ENCODE results near the gene COL26A1.

The COL26A1 gene

DNA sequence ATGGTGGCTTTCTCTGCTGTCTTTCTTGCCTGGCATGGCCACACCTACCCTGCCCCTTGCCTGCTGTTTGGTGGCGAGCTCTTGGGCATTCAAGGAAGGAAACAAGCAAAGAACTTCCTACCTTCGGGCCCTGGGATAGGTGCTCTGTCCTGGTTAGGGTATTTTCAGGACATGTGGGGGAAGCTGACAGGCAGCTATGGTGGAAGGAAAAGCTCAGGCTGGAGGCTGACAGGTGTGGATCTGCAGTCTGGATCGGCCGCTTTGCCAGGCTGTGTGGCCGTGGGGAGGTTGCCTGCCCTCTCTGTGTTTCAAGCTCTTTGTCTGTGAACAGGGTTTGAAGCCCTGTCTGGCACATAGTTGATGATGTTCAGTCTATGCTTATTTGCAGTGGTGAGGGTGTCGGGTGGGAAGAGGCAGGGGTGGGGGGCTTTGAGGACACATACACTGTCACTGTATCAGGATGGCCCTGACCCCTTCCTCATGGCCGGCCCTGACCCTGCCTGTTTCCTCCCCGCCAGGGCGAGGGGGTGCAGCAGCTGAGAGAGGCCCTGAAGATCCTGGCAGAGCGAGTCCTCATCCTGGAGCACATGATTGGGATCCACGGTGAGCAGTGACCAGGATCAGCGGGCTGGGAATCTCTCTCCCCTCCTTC, 192.7 kb downstream of the COL26A1 start:
- peak in 1 of 2 donors; percentile 43 for DNase-seq
- H3K4me1 ChIP-seq: no peaks in the 10 kb centered on the region
- H3K36me3 ChIP-seq: no peaks in the 10 kb centered on the region
- peaks cover 0 to 24% of the 10 kb centered on the region in 2 donors for H3K27me3 ChIP-seq
- TF ChIP-seq, protein P1, sequence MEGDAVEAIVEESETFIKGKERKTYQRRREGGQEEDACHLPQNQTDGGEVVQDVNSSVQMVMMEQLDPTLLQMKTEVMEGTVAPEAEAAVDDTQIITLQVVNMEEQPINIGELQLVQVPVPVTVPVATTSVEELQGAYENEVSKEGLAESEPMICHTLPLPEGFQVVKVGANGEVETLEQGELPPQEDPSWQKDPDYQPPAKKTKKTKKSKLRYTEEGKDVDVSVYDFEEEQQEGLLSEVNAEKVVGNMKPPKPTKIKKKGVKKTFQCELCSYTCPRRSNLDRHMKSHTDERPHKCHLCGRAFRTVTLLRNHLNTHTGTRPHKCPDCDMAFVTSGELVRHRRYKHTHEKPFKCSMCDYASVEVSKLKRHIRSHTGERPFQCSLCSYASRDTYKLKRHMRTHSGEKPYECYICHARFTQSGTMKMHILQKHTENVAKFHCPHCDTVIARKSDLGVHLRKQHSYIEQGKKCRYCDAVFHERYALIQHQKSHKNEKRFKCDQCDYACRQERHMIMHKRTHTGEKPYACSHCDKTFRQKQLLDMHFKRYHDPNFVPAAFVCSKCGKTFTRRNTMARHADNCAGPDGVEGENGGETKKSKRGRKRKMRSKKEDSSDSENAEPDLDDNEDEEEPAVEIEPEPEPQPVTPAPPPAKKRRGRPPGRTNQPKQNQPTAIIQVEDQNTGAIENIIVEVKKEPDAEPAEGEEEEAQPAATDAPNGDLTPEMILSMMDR (IDR thresholded peaks at IDR 0.05): no peak
- H3K27ac ChIP-seq: no peak overlapping the region
- no peaks in the 10 kb centered on the region for H3K9me3 ChIP-seq
- no peak overlapping the region for H3K4me3 ChIP-seq
- intact Hi-C loops (cut with DNase I; ENCODE audit: low total_unique reads): no loop called here

DNA sequence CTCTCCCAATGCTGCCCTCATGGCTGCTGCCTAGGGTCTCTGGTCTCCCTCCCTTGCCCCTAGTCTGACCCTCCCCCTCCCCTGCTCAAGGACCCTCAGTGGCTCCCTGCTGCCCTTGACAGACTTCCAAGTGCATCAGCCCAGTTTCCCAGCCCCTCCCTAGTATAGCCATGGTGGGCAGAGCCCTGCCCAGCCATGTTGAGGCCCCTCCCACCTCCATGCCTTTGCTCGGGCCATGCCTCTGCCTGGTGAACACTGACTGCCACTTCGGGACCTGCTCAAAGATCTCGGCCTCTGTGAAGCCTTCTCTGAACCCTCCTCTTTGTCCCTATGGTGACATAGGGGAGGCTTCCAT, 193.2 kb downstream of the COL26A1 start:
- TF ChIP-seq, protein P1 (IDR thresholded peaks at IDR 0.05): no peak
- intact Hi-C loops (cut with DNase I; ENCODE audit: low total_unique reads): no loop called here
- Histone ChIP-seq H3K36me3 (no peaks in the 10 kb centered on the region), H3K4me1 (no peaks in the 10 kb centered on the region), H3K27me3 (peaks cover 0 to 24% of the 10 kb centered on the region in 2 donors), H3K4me3 (no peak overlapping the region), H3K27ac (no peak overlapping the region), H3K9me3 (no peaks in the 10 kb centered on the region)
- DNase-seq: peak in 1 of 2 donors; percentile 47

DNA sequence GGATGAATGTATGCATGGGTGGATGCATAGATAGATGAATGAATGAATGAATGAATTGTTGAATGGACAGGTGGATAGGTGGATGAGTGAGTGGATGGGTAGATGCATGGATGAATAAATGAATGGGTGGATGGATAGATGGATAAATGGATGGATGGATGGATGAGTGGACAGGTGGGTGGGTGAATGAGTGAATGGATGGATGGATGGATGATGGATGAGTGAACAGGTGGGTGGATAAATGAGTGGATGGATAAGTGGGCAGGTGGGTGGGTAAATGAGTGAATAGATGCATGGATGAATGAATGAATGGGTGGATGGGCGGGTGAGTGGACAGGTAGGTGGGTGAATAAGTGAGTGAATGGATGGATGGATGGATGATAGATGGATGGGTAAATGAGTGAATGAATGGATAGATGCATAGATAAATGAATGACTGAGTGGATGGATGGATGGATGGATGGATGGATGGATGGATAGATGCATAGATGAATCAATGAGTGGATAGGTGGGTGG, 193.8 kb downstream of the COL26A1 start:
- TF ChIP-seq, protein P1 (IDR thresholded peaks at IDR 0.05): no peak
- intact Hi-C loops (cut with DNase I; ENCODE audit: low total_unique reads): no loop called here
- no peak for DNase-seq
- no peaks in the 10 kb centered on the region for H3K36me3 ChIP-seq
- peaks cover 0 to 24% of the 10 kb centered on the region in 2 donors for H3K27me3 ChIP-seq
- no peaks in the 10 kb centered on the region for H3K9me3 ChIP-seq
- no peak overlapping the region for H3K4me3 ChIP-seq
- no peak overlapping the region for H3K27ac ChIP-seq
- H3K4me1 ChIP-seq: no peaks in the 10 kb centered on the region

DNA sequence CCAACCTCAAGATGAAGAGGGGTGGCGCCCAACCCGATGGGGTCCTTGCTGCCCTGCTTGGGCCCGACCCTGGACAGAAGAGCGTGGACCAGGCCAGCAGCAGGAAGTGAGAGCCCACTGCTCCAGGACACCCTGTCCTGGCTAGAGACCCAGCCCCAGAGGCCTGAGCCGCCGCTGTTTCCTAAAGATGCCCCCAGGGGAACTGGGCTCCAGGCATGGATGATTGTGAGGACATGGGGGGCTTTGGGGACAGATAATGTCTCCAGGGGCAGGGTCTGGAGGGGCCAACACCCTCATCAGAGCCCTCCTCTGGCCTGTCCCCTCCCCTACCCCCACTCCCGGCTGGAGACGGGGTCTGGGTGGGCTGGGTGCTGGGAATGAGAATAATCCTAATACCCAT, 194.7 kb downstream of the COL26A1 start:
- peak in 1 of 2 donors; percentile 28 for DNase-seq
- TF ChIP-seq, protein P1 (IDR thresholded peaks at IDR 0.05): no peak
- H3K27me3 ChIP-seq: peaks cover 0 to 30% of the 10 kb centered on the region in 2 donors
- no peaks in the 10 kb centered on the region for H3K9me3 ChIP-seq
- H3K4me1 ChIP-seq: no peaks in the 10 kb centered on the region
- no peak overlapping the region for H3K4me3 ChIP-seq
- no peak overlapping the region for H3K27ac ChIP-seq
- no peaks in the 10 kb centered on the region for H3K36me3 ChIP-seq
- intact Hi-C loops (cut with DNase I; ENCODE audit: low total_unique reads): no loop called here

DNA sequence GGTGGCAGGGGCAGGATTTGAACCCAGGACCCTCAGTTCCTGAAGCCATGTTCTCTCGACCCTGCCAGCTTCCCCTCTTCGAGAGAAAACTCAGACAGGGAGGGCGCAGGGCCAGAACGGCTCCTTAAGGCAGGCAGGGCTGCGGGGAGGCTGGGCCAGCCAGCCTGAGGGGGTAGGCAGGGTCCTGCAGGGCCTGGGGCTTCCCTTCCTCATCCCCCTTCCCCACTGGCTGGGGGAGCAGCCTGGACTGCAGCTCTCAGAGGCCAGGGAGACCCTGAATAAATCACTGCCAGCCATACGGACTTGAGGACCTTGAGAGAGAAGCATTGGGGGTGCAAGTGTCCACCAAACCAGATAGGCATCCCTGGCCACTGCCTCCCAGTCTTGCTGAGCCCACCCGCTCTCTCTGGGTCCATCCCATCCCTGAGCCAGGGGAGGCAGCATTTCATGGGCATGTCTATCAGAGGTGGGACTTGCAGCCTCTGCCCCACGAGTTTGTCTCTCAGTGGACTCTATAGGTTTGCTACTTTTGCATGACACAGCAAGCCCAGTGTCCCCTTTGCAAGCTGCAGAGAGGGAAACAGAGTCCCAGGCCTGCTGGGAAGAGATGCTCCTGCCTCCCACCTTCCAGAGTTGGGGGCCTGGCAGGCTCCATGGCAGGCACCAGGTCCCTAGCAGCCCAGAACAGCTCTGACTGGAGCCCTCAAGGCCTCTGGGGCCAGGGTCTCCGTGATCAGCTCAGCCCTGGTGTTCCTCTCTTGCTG, 195.5 kb downstream of the COL26A1 start:
- Histone ChIP-seq H3K27me3 (peaks cover 0 to 30% of the 10 kb centered on the region in 2 donors), H3K27ac (no peak overlapping the region), H3K9me3 (no peaks in the 10 kb centered on the region), H3K4me1 (no peaks in the 10 kb centered on the region), H3K36me3 (no peaks in the 10 kb centered on the region), H3K4me3 (no peak overlapping the region)
- DNase-seq: peak in 1 of 2 donors; percentile 43
- TF ChIP-seq, protein P1 (IDR thresholded peaks at IDR 0.05): no peak
- intact Hi-C loops (cut with DNase I; ENCODE audit: low total_unique reads): no loop called here
